Fibroblast of skin of left quadriceps (primary cell): ENCODE results near the gene FBXO9.

Experiments used
- DNase-seq, 2 experiments: peaks; one replicate each; pipeline ENCODE4 v3.0.0-alpha.2; 2013; ENCODE audit warnings: low read depth in 2 of 2

Gene FBXO9

GRCh38 chr6:53089948-53090347 is 24.7 kb downstream of the FBXO9 start:
- DNase-seq, result no peak

DNA sequence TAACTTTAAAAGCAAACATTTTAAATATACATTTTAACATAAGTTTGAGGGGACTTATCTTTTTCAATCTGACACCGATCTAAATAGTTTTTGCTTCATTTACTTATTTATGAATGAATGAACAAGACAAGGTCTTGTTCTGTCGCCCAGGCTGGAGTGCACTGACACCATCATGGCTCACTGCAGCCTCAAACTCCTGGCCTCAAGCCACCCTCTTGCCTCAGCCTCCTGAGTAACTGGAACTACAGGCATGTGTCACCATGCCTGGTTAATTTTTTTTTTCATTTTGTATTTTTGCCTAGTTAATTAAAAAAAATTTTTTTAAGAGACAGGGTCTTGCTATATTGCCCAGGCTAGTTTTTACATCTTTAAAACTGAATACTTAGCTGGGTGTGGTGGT is 25.4 kb downstream of the FBXO9 start:
- DNase-seq, result no peak

DNA sequence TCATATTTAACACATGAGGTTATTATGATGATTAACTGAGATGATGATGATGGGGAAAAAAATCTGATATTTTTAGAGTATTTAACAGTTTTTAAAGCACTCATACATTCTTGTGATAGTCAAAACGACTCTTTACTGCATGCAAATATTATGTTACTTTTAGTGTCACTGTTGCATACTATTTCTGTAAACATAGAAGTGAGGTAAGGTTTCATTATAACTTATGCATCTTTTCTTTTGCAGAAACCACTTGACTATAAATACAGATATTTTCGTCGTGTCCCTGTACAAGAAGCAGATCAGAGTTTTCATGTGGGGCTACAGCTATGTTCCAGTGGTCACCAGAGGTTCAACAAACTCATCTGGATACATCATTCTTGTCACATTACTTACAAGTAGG is 30.1 kb downstream of the FBXO9 start:
- DNase-seq, result no peak

- no peak for DNase-seq
Observed at GRCh38 chr6:53095716-53096115, 30.5 kb downstream of the FBXO9 start.

DNA sequence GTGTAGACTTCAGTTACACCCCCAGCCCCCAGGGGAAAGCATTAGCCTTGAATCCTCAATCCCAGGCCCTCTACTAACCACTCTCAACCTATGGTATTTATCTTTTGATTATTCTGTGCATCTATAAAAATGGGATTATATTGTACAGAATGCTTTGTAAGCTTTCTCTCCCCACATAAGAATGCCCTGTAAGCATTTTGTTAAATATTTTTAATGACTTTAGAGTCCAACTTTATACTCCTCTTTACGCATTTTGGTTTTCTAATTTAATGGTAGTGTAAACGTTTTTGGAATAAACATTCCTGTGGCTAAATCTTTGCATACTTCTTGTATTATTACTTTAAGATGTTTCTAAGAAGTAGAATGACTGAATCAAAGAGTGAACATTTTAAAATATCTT is 35.4 kb downstream of the FBXO9 start:
- peak; percentile 23 to 42 for DNase-seq

DNA sequence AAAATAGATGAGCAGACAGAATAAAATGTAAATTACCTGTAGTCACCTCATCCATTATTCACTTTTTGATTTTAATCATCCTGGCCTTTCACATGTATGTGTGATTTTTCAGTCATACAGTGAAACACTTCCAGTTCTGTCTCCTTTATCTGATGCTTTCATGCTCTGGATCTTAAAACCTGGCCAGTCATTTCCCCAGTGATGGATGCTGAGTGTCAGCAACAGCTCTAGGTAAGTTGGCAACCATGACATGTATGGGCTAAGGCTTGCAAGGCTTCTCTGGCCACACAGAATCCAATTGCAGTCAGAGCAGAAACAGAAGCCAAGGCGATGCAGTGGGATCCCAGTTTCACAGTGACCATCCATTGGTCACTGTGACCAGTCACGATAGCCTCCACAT is 35.8 kb downstream of the FBXO9 start:
- DNase-seq, result no peak

DNA sequence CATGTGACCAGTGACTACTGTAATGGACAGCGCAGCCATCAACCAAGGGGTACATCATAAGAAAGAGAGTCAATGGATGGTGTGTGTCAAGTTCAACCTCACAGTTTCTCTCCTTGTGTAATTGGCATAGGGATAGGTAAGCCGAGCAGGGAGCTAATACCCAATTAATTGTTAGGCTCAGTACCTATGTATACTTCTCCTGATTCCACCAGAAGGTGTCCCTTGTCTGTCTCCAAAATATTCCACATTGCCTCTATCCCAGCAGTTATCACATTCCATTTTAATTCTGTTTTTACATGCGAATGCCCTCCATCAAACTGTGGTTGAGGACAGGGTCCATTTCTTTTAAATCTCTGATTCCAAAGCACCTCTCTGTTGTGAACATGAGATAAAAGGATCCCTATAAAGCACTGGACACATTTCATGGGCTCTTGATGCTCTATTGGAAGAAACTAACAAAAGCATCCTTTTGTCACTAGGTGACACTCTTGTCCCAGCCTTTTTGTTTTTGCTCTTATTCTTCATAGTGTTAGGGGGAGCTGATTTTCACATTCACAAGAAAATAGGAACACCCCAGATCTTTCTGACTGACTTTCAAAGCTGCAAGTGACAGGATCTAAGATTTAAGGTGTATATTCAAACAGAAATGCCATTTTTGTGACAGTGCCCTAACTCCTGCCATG is 38.9 kb downstream of the FBXO9 start:
- DNase-seq, result no peak

- no peak for DNase-seq
Observed at GRCh38 chr6:53104916-53105315, 39.7 kb downstream of the FBXO9 start.

DNA sequence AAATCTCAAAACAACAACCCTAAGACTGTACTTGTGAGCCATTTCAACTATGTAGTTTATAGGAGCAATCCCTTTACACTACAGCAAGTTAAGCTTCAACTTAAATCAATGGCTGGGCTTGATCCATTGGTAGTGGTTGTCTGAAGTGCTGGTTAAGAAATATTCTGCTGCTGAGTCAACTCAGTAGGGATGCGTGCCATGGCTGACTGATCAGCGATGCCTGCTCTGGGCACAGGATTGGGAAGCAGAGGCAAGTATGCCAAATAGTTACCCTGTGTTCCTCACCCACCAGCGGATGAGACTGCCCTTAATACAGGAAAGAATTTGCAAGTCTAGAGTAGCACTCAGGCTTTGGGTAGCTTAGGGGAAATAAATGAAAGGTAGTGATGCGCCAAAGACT is 41.9 kb downstream of the FBXO9 start:
- DNase-seq, result peak in 1 of 2 experiments; percentile 19

DNA sequence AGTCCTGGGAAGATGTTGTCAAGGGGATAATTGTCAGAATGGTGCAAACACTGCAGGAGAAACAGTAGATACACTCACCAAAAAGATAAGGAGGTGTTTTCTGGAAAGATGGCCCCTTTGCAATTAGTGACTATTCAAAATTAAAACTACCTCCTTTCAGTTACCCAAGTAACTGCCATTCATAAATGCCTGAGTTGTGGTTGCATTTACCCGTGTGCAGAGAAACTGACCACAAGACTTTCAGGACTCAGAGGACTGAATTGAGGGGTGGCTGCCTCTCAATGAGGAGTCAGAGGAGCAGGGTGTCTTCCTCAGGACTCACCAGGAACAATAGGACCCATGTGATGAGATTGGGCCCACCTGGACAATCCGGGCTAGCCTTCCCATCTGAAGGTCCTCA is 44.4 kb downstream of the FBXO9 start:
- DNase-seq, result no peak

- no peak for DNase-seq
Observed at GRCh38 chr6:53111865-53112264, 46.7 kb downstream of the FBXO9 start.

GRCh38 chr6:53112404-53112803 is 47.2 kb downstream of the FBXO9 start:
- DNase-seq, result no peak

GRCh38 chr6:53112871-53113270 is 47.7 kb downstream of the FBXO9 start:
- DNase-seq, result no peak

- no peak for DNase-seq
Observed at GRCh38 chr6:53113742-53114141, 48.5 kb downstream of the FBXO9 start.

GRCh38 chr6:53115113-53115512 is 49.9 kb downstream of the FBXO9 start:
- no peak for DNase-seq

DNA sequence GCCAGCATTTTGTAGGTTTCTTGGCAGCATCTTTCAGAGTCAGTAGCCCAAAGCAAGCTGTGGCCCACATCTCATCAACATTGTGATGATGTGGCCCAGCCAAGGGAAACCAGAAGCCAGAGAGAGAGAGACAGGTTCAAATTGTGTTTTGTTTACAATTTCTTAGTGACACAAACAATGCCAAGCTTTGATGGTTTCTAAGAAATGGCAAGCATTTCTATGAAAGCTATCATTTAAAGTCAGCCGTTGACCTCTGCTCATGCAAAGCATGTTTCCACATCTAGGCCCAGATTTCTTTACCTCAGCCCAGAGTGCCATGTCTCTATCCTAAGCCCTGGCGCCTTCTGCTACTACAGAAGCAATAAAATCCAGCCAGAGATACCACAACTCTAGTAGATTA is 50.5 kb downstream of the FBXO9 start:
- no peak for DNase-seq

DNA sequence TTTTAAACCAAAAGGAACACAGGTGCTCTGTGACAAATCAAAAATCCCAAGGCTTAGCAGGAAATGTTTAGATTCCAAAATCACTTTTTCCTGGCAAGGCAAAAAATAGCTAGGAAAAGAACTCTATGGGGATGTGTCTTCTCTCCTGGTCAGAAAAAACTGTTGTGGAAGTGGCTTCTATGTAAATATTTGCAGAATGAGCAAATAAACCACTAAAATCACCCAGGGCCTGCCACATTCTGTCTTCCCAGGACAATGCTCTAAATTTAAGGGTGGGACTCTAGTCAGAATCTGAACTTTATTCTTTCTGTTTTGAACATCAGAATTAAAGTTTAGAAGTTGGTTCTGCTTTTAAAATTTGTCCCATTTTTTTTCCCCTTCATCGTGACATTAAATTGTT is 54.1 kb downstream of the FBXO9 start:
- DNase-seq, result no peak

DNA sequence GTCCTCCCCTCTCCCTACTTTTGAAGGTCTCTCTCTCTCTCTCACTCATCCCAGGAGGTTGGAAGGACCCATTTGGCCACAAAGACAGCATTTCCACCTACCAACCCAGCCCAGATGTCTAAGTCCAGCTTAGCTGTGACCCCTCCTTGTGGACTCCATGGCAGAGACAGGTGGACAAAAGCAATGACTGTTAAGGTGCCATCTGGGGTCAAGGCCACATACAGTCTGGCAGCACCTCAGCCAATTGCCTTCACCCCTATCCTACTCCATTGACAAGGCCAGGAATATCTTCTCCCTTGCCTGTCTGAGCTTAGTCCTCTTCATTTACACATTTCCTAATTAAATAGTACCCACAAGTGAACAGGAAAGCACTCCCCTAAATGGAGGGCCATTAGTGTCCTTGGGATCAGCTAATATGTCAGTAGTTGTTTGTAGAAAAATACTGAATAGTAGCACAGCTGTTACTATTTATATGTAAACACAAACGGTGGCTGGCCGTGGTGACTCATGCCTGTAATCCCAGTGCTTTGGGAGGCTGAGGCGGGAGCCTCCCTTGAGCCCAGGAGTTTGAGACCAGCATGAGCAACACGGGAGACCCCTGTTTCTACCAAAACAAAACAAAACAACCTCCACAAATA is 54.7 kb downstream of the FBXO9 start:
- DNase-seq, result no peak

DNA sequence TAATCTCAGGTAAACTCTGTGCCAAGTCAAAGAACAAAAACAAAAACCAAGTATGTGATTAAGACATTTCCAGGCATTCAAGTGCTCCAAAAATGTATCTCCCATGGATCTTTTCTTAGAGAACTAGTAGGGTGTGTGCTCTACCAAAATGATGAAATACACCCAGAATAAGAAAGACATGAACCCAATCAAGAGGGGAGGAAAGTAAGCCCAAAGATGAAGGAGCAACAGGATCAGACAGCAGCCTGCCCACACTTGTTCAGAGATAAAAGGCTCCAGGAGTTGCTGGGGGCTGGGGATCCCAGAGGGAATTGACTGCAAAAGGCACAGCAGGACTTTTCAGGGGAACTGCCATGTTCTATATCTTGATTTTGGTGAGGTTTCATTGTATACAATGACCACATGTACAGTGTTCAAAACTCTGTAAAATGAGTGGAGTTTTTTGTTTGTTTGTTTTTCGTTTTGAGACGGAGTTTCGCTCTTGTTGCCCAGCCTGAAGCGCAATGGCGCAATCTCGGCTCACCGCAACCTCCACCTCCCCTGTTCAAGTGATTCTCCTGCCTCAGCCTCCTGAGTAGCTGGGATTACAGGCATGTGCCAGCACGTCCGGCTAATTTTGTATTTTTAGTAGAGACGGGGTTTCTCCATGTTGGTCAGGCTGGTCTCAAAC is 59.1 kb downstream of the FBXO9 start:
- DNase-seq, result no peak

GRCh38 chr6:53125276-53125675 is 60.1 kb downstream of the FBXO9 start:
- DNase-seq, result no peak

DNA sequence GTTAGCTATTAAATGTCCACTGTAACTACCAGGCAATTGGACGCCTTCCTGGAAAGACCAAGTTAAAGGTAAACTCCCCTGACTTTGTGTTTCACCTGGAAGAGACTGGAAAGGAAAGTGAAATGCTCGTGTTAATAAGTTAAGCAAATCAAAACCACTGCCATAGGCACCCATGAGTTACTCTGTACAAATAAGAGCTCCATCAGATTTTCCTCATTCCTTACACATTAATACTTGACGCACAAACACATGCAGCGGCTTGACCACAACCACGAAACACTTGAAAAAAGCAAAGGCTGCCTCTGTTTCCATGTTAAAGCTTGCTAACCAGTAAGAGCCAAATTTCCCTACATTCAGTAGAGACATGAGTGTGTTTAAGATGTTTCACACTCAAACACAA is 63.6 kb downstream of the FBXO9 start:
- DNase-seq, result no peak

- no peak for DNase-seq
Observed at GRCh38 chr6:53130569-53131290, 65.5 kb downstream of the FBXO9 start.

- DNase-seq, result no peak
Observed at GRCh38 chr6:53133961-53134360, 68.8 kb downstream of the FBXO9 start.
